Measurements from ENCODE around the gene PPME1. TPM values are rescaled to one million over a fixed set of nuclear protein-coding genes. Genes with fewer than 3 reads are reported as not detected.

PPME1 gene
- total RNA-seq, 1 experiment from 2014 or later: 38.1 TPM

GRCh38 chr11:74265256-74265655 lies 94.2 kb downstream of the PPME1 start:
- Mint-ChIP-seq H3K9me3 (ENCODE audit: unreplicated experiment) (no peaks in the 10 kb centered on the region), H3K36me3 (ENCODE audit: insufficient read depth, unreplicated experiment) (no peaks in the 10 kb centered on the region), H3K4me3 (ENCODE audit: unreplicated experiment) (no peak overlapping the region), H3K4me1 (ENCODE audit: insufficient read depth, unreplicated experiment) (peaks cover 19% of the 10 kb centered on the region), H3K27me3 (ENCODE audit: insufficient read depth, unreplicated experiment) (no peaks in the 10 kb centered on the region), H3K27ac (ENCODE audit: low read depth, unreplicated experiment) (no peak overlapping the region)
- ChIA-PET POLR2A (no interaction called here), CTCF (interaction anchor here (0.9 to 1.7 kb wide), 2 partner anchors 9 to 179 kb away, joined by 3 to 7 read pairs; no protein-coding TSS in a partner anchor)
- TF ChIP-seq CTCF (IDR thresholded peaks at IDR 0.05; ENCODE audit: unreplicated experiment): no peak
- intact Hi-C loops (cut with micrococcal nuclease): no loop called here
- DNase-seq (ENCODE audit: unreplicated experiment): no peak
- no TSS peak for BruUV-seq (replicated peaks)

DNA sequence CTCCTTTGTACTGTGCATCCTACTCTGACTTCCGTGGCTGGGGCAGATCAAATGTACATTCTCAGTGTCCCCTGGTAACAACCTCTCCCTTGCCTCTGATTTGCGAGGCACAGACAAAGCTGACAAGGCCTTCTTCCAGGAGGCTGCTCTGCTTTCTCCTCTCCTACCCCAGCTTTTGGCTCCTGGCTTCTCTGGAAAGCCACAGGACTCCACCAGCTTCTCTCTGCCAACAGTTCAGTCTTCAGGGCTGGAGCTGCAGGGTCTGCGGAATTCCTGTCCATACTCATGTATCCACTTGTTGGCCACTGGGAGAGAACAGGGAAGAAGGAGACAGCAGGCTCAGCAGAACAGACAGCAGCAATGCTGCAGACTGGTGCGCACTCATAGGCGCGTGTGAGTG lies 95.9 kb downstream of the PPME1 start:
- Mint-ChIP-seq H3K27me3 (ENCODE audit: insufficient read depth, unreplicated experiment) (no peaks in the 10 kb centered on the region), H3K9me3 (ENCODE audit: unreplicated experiment) (no peaks in the 10 kb centered on the region), H3K27ac (ENCODE audit: low read depth, unreplicated experiment) (no peak overlapping the region), H3K4me1 (ENCODE audit: insufficient read depth, unreplicated experiment) (peaks cover 19% of the 10 kb centered on the region), H3K36me3 (ENCODE audit: insufficient read depth, unreplicated experiment) (no peaks in the 10 kb centered on the region), H3K4me3 (ENCODE audit: unreplicated experiment) (no peak overlapping the region)
- TF ChIP-seq CTCF (IDR thresholded peaks at IDR 0.05; ENCODE audit: unreplicated experiment): no peak
- BruUV-seq (replicated peaks): no TSS peak
- intact Hi-C loops (cut with micrococcal nuclease): no loop called here
- no peak for DNase-seq (ENCODE audit: unreplicated experiment)
- POLR2A ChIA-PET: interaction anchor here (1.1 kb wide), 1 partner anchor 11 kb away, joined by 4 read pairs; no protein-coding TSS in a partner anchor
- CTCF ChIA-PET: interaction anchor here (1.0 to 1.4 kb wide), 3 partner anchors 11 to 178 kb away, joined by 3 to 5 read pairs (median 3); no protein-coding TSS in a partner anchor

DNA sequence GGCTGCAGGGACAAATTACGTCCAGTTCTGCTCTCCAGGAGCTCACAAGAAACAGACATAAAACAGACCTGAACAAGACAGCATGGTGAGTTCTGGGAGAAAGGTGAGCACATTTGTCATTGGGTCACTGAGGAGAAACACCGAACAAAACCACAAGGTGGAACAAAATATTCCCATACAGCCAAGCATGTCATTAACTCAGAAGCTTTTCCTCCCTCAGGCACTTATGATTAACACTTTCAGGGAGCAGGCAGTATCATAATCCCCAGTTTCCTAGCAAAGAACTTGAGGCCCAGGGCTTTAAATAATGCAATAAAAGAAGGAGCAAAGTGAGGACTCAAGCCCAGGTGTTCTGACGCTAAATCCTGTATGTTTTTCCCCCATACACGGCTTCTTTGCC lies 97.4 kb downstream of the PPME1 start:
- intact Hi-C loops (cut with micrococcal nuclease): no loop called here
- Mint-ChIP-seq H3K4me3 (ENCODE audit: unreplicated experiment) (no peak overlapping the region), H3K4me1 (ENCODE audit: insufficient read depth, unreplicated experiment) (peaks cover 19% of the 10 kb centered on the region), H3K27ac (ENCODE audit: low read depth, unreplicated experiment) (no peak overlapping the region), H3K27me3 (ENCODE audit: insufficient read depth, unreplicated experiment) (no peaks in the 10 kb centered on the region), H3K36me3 (ENCODE audit: insufficient read depth, unreplicated experiment) (no peaks in the 10 kb centered on the region), H3K9me3 (ENCODE audit: unreplicated experiment) (no peaks in the 10 kb centered on the region)
- no TSS peak for BruUV-seq (replicated peaks)
- TF ChIP-seq CTCF (IDR thresholded peaks at IDR 0.05; ENCODE audit: unreplicated experiment): no peak
- ChIA-PET POLR2A (interaction anchor here (0.6 to 1.1 kb wide), 4 partner anchors 11 to 550 kb away, joined by 3 to 4 read pairs (median 4); partner anchors contain the start of genes C2CD3 and PPME1), CTCF (interaction anchor here (0.6 to 3.0 kb wide), 12 partner anchors 10 to 185 kb away, joined by 3 to 17 read pairs (median 4); no protein-coding TSS in a partner anchor)
- DNase-seq (ENCODE audit: unreplicated experiment): peak; percentile 62

DNA sequence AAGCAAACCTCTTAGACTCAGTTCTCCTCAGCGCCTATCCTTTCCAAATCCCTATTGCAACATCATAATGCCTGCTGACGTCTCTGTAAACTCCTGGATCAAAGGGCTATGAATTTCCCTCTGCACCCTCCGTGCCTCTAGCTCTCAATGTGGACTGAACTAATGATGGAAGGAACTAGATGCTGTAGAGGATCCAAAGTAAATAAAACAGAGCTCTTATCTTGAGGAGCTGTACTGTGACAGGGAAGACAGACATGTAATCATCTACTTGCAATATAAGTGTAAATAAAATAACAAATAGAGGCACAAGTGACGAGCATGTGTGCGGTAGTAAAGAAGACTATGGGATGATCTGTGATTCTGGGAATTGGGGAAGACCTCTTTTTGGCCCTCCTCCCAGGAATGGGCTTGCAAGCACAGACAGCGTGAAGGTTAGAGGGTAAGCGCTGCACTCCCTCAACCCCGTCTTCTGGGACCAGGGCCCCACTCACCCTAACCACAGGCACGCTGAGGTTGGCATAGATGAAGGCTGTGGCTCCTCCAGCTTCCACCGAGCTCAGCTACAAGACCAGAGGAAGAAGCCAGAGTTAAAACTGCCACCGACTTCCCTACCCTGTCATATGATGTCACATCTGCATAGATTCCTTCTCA lies 98.2 kb downstream of the PPME1 start:
- TF ChIP-seq CTCF (IDR thresholded peaks at IDR 0.05; ENCODE audit: unreplicated experiment): no peak
- CTCF ChIA-PET: interaction anchor here (0.6 to 3.0 kb wide), 13 partner anchors 9 to 184 kb away, joined by 3 to 17 read pairs (median 4); no protein-coding TSS in a partner anchor
- H3K4me3 Mint-ChIP-seq (ENCODE audit: unreplicated experiment): no peak overlapping the region
- no TSS peak for BruUV-seq (replicated peaks)
- no peaks in the 10 kb centered on the region for H3K27me3 Mint-ChIP-seq (ENCODE audit: insufficient read depth, unreplicated experiment)
- no peak overlapping the region for H3K27ac Mint-ChIP-seq (ENCODE audit: low read depth, unreplicated experiment)
- H3K4me1 Mint-ChIP-seq (ENCODE audit: insufficient read depth, unreplicated experiment): peaks cover 19% of the 10 kb centered on the region
- no peaks in the 10 kb centered on the region for H3K36me3 Mint-ChIP-seq (ENCODE audit: insufficient read depth, unreplicated experiment)
- peak; percentile 83 for DNase-seq (ENCODE audit: unreplicated experiment)
- H3K9me3 Mint-ChIP-seq (ENCODE audit: unreplicated experiment): no peaks in the 10 kb centered on the region
- POLR2A ChIA-PET: interaction anchor here (0.6 to 1.1 kb wide), 4 partner anchors 10 to 131 kb away, joined by 3 to 4 read pairs (median 4); partner anchors contain the start of genes C2CD3 and PPME1
- intact Hi-C loops (cut with micrococcal nuclease): no loop called here
